HG02884 (cell line): ENCODE results near the gene MIB2.
A peak's percentile ranks its signal among the peaks of the same experiment; 100 is the strongest.
"Not testable (repeated sequence)": the region's sequence is repeated elsewhere in the genome, so short reads cannot be mapped to it uniquely, and the experiment has no call there.

Source experiments
- ATAC-seq: cut with Tn5 transposase; IDR thresholded peaks from one replicate; pipeline ENCODE4 v1.9.1; 2021; ENCODE audit warnings: mild to moderate bottlenecking, moderate library complexity; ENCODE audit not compliant: unreplicated experiment

The MIB2 gene

GRCh38 chr1:1646326-1646725 lies 31.0 kb downstream of the MIB2 start:
- ATAC-seq, result not testable (repeated sequence)

GRCh38 chr1:1647567-1648241 lies 32.4 kb downstream of the MIB2 start:
- not testable (repeated sequence) for ATAC-seq

- not testable (repeated sequence) for ATAC-seq
Measured at GRCh38 chr1:1648265-1648664, 33.0 kb downstream of the MIB2 start.

GRCh38 chr1:1658583-1659549 lies 43.6 kb downstream of the MIB2 start, which contains the start of gene CDK11B:
Gene CDK11B (minus strand): TSS chr1:1659004. CDS start chr1:1657485, 1,519 bp downstream.
- ATAC-seq, result peak; percentile 79

- ATAC-seq, result not testable (repeated sequence)
Measured at GRCh38 chr1:1662392-1662791, 47.1 kb downstream of the MIB2 start.

GRCh38 chr1:1662830-1663560 lies 47.7 kb downstream of the MIB2 start:
- ATAC-seq, result not testable (repeated sequence)

GRCh38 chr1:1664318-1664717 lies 49.0 kb downstream of the MIB2 start:
- not testable (repeated sequence) for ATAC-seq

GRCh38 chr1:1664941-1665814 lies 49.9 kb downstream of the MIB2 start:
- ATAC-seq, result no peak

- no peak for ATAC-seq
Measured at GRCh38 chr1:1665815-1666251, 50.5 kb downstream of the MIB2 start.

- no peak for ATAC-seq
Measured at GRCh38 chr1:1666526-1666925, 51.2 kb downstream of the MIB2 start.

GRCh38 chr1:1669468-1670440 lies 54.5 kb downstream of the MIB2 start:
- no peak for ATAC-seq

GRCh38 chr1:1670866-1671265 lies 55.6 kb downstream of the MIB2 start:
- no peak for ATAC-seq

GRCh38 chr1:1671365-1672119 lies 56.2 kb downstream of the MIB2 start:
- no peak for ATAC-seq

GRCh38 chr1:1672181-1672965 lies 57.1 kb downstream of the MIB2 start:
- no peak for ATAC-seq

GRCh38 chr1:1674806-1675205 lies 59.5 kb downstream of the MIB2 start:
- ATAC-seq, result not testable (repeated sequence)

- not testable (repeated sequence) for ATAC-seq
Measured at GRCh38 chr1:1675218-1675617, 59.9 kb downstream of the MIB2 start.

GRCh38 chr1:1676087-1676486 lies 60.8 kb downstream of the MIB2 start:
- ATAC-seq, result not testable (repeated sequence)
